GM18520 (cell line): Measurements from ENCODE around the gene EMCN.
"Not testable (repeated sequence)": the region's sequence is repeated elsewhere in the genome, so short reads cannot be mapped to it uniquely, and the experiment has no call there.

Source experiments
- ATAC-seq: cut with Tn5 transposase; IDR thresholded peaks from one replicate; pipeline ENCODE4 v1.9.1; 2021; ENCODE audit not compliant: unreplicated experiment

EMCN gene

DNA sequence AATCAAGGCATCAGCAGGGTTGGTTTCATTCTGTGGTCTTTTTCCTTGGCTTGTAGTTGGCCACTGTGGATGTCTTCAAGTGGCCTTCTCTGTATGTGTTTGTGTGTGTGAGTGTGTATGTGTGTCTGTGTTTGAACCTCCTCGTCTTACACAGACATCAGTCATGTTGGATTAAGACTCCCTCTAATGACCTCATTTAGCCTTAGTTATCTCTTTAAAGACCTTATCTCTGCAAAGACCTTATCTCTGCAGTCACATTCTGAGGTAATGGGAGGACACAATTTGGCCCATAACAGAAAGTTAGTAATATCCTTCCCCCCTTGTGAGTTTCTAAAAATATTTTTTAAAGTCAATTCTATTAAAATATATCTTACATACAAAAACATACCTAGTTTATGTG lies 126.7 kb downstream of the EMCN start:
- ATAC-seq: no peak

DNA sequence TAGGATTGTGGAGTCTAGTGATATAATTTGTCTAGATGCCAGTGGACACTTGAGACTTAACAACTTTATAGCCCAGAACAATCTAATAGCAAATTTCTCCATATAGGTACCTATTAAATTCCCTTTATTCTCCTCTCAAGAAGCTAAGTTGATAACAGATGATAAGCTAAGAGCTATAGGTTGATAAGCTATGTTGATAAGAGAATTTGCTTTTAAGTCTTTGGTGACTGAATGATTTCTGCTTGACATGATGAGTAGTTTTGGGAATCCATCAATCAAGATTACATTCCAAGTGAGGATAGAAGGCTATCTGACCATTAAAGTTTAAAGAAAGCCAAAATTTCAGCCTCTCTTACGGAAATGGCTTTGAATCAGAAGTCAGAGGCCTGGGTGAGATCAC lies 131.6 kb downstream of the EMCN start:
- ATAC-seq: no peak

DNA sequence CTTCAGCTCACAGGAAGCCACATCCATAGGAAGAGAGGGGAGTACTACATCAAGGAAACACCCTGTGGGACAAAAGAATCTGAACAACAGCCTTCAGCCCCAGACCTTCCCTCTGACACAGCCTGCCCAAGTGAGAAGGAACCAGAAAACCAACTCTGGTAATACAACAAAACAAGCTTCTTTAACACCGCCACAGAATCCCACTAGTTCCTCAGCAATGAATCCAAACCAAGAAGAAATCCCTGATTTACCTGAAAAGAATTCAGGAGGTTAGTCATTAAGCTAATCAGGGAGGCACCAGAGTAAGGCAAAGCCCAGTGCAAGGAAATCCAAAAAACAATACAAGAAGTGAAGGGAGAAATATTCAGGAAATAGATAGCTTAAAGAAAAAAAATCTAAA lies 137.4 kb downstream of the EMCN start:
- ATAC-seq: not testable (repeated sequence)

DNA sequence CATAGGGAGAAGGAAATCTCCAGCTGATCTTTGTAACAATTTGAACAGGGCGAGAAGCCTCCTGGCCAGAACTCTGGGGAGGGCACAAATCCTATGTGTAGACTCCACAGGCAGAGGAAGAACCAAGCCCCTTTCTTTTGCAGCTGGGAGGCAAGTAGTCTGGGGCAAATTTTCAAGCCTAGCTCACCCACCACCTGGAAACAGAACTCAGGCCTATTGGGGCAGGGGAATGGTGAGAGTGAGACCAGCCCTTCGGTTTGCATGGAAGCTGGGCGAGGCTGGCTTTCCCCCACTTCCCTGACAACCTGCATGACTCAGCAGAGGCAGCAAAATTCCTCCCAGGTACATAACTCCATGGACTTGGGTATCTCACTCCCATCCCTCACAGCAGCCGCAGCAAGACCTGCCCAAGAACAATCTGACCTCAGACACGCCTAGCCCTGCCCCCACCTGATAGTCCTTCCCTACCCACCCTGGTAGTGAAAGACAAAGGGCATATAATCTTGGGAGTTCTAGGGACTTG lies 138.2 kb downstream of the EMCN start:
- ATAC-seq: no peak

DNA sequence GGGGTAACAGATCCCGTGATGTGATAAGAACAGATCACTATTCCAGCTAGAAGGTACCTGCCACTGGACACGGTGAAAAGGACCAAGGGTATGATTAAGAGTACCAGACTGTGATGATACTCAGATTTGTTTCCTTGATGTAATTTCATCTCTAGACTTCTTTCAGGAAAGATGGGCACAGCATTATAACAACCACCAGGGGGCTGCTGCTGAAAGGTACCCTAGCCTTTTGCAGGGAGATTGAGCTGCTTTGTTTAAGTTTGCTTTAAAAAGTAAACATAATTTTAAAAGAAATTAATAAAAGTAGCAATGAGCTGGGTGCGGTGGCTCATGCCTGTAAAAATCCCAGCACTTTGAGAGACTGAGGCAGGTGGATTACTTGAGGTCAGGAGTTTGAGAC lies 145.4 kb downstream of the EMCN start:
- no peak for ATAC-seq

- no peak for ATAC-seq
These were observed 148.0 kb downstream of the EMCN start for GRCh38 chr4:100369871-100370270.

DNA sequence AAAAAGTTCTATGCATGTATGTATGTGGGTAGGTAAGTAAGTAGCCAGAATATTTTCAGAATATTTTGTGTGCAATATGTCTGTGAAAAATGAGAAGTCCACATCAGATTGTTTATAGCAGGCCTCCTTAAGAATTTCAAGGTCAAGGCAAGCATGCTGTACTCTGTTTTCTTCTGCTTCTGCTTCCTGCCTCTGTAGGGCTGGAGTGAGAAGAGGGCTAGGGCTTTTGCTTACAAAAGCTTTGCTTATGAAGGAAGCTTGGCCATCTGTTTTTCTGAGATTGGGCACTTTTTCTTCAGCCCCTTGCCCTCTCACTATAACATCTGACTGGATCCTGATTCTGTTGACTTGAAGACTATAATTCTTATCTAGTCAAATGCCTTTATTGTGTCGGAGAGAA lies 150.4 kb downstream of the EMCN start:
- no peak for ATAC-seq

- peak; percentile 42 for ATAC-seq
These were observed 151.6 kb downstream of the EMCN start for GRCh38 chr4:100366213-100366612.

GRCh38 chr4:100362366-100362765 lies 155.5 kb downstream of the EMCN start:
- no peak for ATAC-seq

- no peak for ATAC-seq
These were observed 156.5 kb downstream of the EMCN start for GRCh38 chr4:100361336-100361735.

- ATAC-seq: no peak
These were observed 157.6 kb downstream of the EMCN start for GRCh38 chr4:100360211-100360610.

- ATAC-seq: no peak
These were observed 158.4 kb downstream of the EMCN start for GRCh38 chr4:100359441-100359840.

GRCh38 chr4:100357542-100357941 lies 160.3 kb downstream of the EMCN start:
- ATAC-seq: no peak

- no peak for ATAC-seq
These were observed 161.7 kb downstream of the EMCN start for GRCh38 chr4:100356172-100356571.

- not testable (repeated sequence) for ATAC-seq
These were observed 165.5 kb downstream of the EMCN start for GRCh38 chr4:100352352-100352751.

- ATAC-seq: no peak
These were observed 169.3 kb downstream of the EMCN start for GRCh38 chr4:100348473-100348872.

- ATAC-seq: no peak
These were observed 170.6 kb downstream of the EMCN start for GRCh38 chr4:100347241-100347640.

DNA sequence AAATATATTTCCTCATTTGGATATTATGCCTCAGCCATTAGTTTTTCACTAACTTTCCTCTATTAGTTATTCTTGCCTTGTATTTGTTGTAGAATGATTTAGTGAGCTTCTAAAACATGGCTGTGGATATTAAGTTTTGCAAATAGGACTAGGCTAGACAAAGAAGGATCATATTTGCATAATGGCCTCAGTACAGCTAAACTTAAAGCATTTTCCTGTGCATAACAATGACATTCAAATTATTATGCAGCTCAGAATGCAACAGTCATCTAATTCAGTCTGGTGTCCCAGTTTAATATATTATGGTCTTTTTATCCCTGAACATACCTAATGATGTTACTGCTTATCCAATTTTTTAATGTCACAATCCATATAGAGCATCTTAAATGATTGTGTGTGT lies 172.2 kb downstream of the EMCN start:
- no peak for ATAC-seq
